ENCODE data around the gene PTPRM. TPM values are rescaled to one million over a fixed set of nuclear protein-coding genes. Genes with fewer than 3 reads are reported as not detected.

The PTPRM gene
- total RNA-seq, 1 experiment from 2014 or later = 11.1 TPM

- H3K36me3 Mint-ChIP-seq = no peaks in the 10 kb centered on the region; the same call in 1 of the 2 replicates
- no peaks in the 10 kb centered on the region for H3K27me3 Mint-ChIP-seq (ENCODE audit: low read depth)
- POLR2A ChIA-PET = no interaction called here
- no peak overlapping the region for H3K27ac Mint-ChIP-seq
- H3K9me3 Mint-ChIP-seq = peaks cover 11% of the 10 kb centered on the region
- H3K4me3 Mint-ChIP-seq = no peak overlapping the region
- ATAC-seq (no peak), DNase-seq (ENCODE audit: low spot score) (no peak)
- no peak for TF ChIP-seq ZBTB21 (CRISPR knock-in tag; IDR thresholded peaks at IDR 0.05; ENCODE audit: borderline replicate concordance)
- no peak for TF ChIP-seq USF1 (CRISPR knock-in tag; IDR thresholded peaks at IDR 0.05)
- CTCF ChIA-PET = no interaction called here
- H3K4me1 Mint-ChIP-seq = no peaks in the 10 kb centered on the region
Observed at GRCh38 chr18:8328126-8328525, 761.0 kb downstream of the PTPRM start.

GRCh38 chr18:8329186-8329771 lies 762.2 kb downstream of the PTPRM start:
- Mint-ChIP-seq H3K27ac (no peak overlapping the region), H3K4me1 (no peaks in the 10 kb centered on the region), H3K27me3 (ENCODE audit: low read depth) (no peaks in the 10 kb centered on the region), H3K9me3 (peaks cover 11% of the 10 kb centered on the region), H3K4me3 (no peak overlapping the region), H3K36me3 (no peaks in the 10 kb centered on the region; the same call in 1 of the 2 replicates)
- TF ChIP-seq FOXJ3 (CRISPR knock-in tag; IDR thresholded peaks at IDR 0.05; ENCODE audit: borderline replicate concordance) (no peak), AFF4 (CRISPR knock-in tag; IDR thresholded peaks at IDR 0.05; ENCODE audit: borderline replicate concordance) (no peak), ZNF416 (CRISPR knock-in tag; IDR thresholded peaks at IDR 0.05) (no peak)
- ATAC-seq (no peak), DNase-seq (ENCODE audit: low spot score) (no peak)
- POLR2A ChIA-PET = no interaction called here
- CTCF ChIA-PET = no interaction called here

- Mint-ChIP-seq H3K9me3 (peaks cover 6% of the 10 kb centered on the region), H3K4me3 (no peak overlapping the region), H3K36me3 (no peaks in the 10 kb centered on the region; the same call in 1 of the 2 replicates), H3K4me1 (no peaks in the 10 kb centered on the region), H3K27me3 (ENCODE audit: low read depth) (no peaks in the 10 kb centered on the region), H3K27ac (no peak overlapping the region)
- ChIA-PET POLR2A (interaction anchor here (0.7 kb wide), 1 partner anchor 1078 kb away, joined by 3 read pairs; no protein-coding TSS in a partner anchor), CTCF (no interaction called here)
- ATAC-seq (no peak), DNase-seq (ENCODE audit: low spot score) (no peak)
- TF ChIP-seq ZBTB21 (CRISPR knock-in tag; IDR thresholded peaks at IDR 0.05; ENCODE audit: borderline replicate concordance) = no peak
- no peak for TF ChIP-seq E2F4 (CRISPR knock-in tag; IDR thresholded peaks at IDR 0.05; ENCODE audit: borderline replicate concordance, low read depth)
Observed at GRCh38 chr18:8330575-8330974, 763.5 kb downstream of the PTPRM start.

- H3K27ac Mint-ChIP-seq = peak overlapping the region; percentile 78; the same call in 1 of the 2 replicates
- H3K9me3 Mint-ChIP-seq = no peaks in the 10 kb centered on the region
- TF ChIP-seq HMGA2 (CRISPR knock-in tag; IDR thresholded peaks at IDR 0.05) = no peak
- no peak for TF ChIP-seq NFATC4 (CRISPR knock-in tag; IDR thresholded peaks at IDR 0.05)
- no peak for TF ChIP-seq HMGXB4 (CRISPR knock-in tag; IDR thresholded peaks at IDR 0.05)
- H3K36me3 Mint-ChIP-seq = no peaks in the 10 kb centered on the region
- no peak for ATAC-seq
- ChIA-PET CTCF (no interaction called here), POLR2A (no interaction called here)
- DNase-seq (ENCODE audit: low spot score) = no peak
- no peak overlapping the region for H3K4me3 Mint-ChIP-seq
- H3K4me1 Mint-ChIP-seq = no peaks in the 10 kb centered on the region
- no peaks in the 10 kb centered on the region for H3K27me3 Mint-ChIP-seq (ENCODE audit: low read depth)
Observed at GRCh38 chr18:8332286-8332685, 765.2 kb downstream of the PTPRM start.
